Pancreas (tissue), 10 donors: ENCODE results near the gene ARHGAP22. TPM values are rescaled to one million over a fixed set of nuclear protein-coding genes. Genes with fewer than 3 reads are reported as not detected.

ENCODE experiments used
- ATAC-seq, 4 donors: fragments of 200-7000 bp; cut with Tn5 transposase; one replicate each; pipeline versions ENCODE4 v1.8.0 to v1.9.1; 2020; ENCODE audit warnings: mild to moderate bottlenecking in 4 of 4, moderate library complexity in 4 of 4
- DNase-seq, 6 donors: peaks; one replicate each; pipeline ENCODE4 v3.0.0-alpha.2; 2020
- FAIRE-seq: peaks from 2 replicates; lab custom pipeline; 2012; peaks lifted over from hg19 to GRCh38; lab: Jason Lieb, UNC
- H3K27ac ChIP-seq, 4 donors: fragments of 200-600 bp; sonication (generic); 1 replicate in 3 of 4; 2 replicates in 1 of 4; pipeline versions ENCODE4 v1.5.0 to v1.8.0; 2020
- H3K27me3 ChIP-seq, 4 donors: fragments of 200-600 bp; one replicate each; pipeline ENCODE4 v1.8.0; 2021
- H3K36me3 ChIP-seq, 3 donors: fragments of 200-600 bp; sonication (generic) in 1 of 3; one replicate each; pipeline versions ENCODE4 v1.5.0 to v1.8.0; 2020 to 2021
- H3K4me1 ChIP-seq, 3 donors: fragments of 200-600 bp; one replicate each; pipeline ENCODE4 v1.8.0; 2021
- H3K4me3 ChIP-seq, 4 donors: fragments of 200-600 bp; sonication (generic) in 2 of 4; one replicate each; pipeline versions ENCODE4 v1.5.0 to v1.8.0; 2020 to 2021
- H3K9me3 ChIP-seq, 4 donors: fragments of 200-600 bp; one replicate each; pipeline ENCODE4 v1.8.0; 2021
- CTCF ChIP-seq, 4 donors: fragments of 200-600 bp; sonication (generic) in 3 of 4; IDR thresholded peaks; one replicate each; pipeline versions ENCODE4 v1.5.0 to v1.8.0; 2021; ENCODE audit warnings: antibody characterized with exemption in 4 of 4
- WGBS, 2 donors: extraction: QIAGEN DNeasy Blood & Tissue Kit; methylation state at CpG; one replicate each; pipeline ENCODE4 v1.1.7; 2013; 5-methylcytosine and 5-hydroxymethylcytosine counted together
- intact Hi-C, 3 donors: fragments of 100-400 bp; cut with DNase I; formaldehyde crosslinking; loops; one replicate each; pipeline versions ENCODE4 v1.11.1 to v1.14.2; 2022
- polyA plus RNA-seq, 2 donors: library from polyadenylated mRNA; stranded (reverse); fragments of 200-250 nt; gene quantifications; one replicate each; pipeline ENCODE4 v1.2.3, GENCODE V29; 2013
- total RNA-seq, 6 donors: library from RNA; stranded (reverse); fragmentation: NEBNext Ultra II Directional in 4 of 6; extraction: Animal tissue kit (Norgen Biotek cat#: 25700) in 4 of 6; gene quantifications; one replicate each; pipeline versions ENCODE4 v1.2.1 to v1.2.4, GENCODE V29; 2021 to 2023
- donor health status: healthy with polysubstance abuse.
- donor health status: DM: no; HTN: no; CAD: no; lungs with moderate emphysema.
- donor health status: DM: no; HTN: no; CAD: no.
- donor health status: control.
- donor health status: control.
- donor health status: Bipolar disorder and iron deficiency.
- donor health status: DM: yes; HTN: yes; CAD: no.
- donor health status: DM: no; HTN: no; CAD: no.
- donor health status: DM: no; HTN: no; CAD: no.
- donor health status: DM: yes; HTN: yes; CAD: no.

Gene ARHGAP22
- total and polyA plus RNA-seq, 8 donors: 1.1 to 6.0 (median 1.9) TPM

DNA sequence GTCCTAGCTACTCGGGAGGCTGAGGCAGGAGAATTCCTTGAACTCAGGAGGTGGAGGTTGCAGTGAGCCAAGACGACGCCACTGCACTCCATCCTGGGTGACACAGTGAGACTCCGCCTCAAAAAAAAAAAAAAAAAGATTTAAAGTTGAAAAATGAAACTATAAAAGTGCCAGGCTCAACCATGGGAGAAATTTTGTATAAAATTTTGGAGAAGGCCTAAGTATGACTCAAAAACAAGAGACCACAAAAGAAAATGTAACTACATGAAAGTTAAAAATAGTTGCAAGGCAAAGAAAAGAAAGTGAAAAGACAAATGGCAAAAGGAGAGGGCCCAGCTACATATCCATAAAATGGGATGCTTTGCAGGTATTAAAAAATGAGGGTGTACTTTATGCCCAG, 104.1 kb downstream of the ARHGAP22 start:
- ATAC-seq (no peak), DNase-seq (no peak), FAIRE-seq (no peak)
- H3K4me1 ChIP-seq: no peaks in the 10 kb centered on the region
- H3K36me3 ChIP-seq: no peaks in the 10 kb centered on the region
- H3K9me3 ChIP-seq: no peaks in the 10 kb centered on the region
- H3K27ac ChIP-seq: no peak overlapping the region
- WGBS, 2 donors: 88 to 90% methylated on average over 4 of the region's 4 CpGs
- H3K4me3 ChIP-seq: no peak overlapping the region
- intact Hi-C loops: no loop called here
- H3K27me3 ChIP-seq: no peaks in the 10 kb centered on the region
- TF ChIP-seq CTCF (IDR thresholded peaks at IDR 0.05): no peak

DNA sequence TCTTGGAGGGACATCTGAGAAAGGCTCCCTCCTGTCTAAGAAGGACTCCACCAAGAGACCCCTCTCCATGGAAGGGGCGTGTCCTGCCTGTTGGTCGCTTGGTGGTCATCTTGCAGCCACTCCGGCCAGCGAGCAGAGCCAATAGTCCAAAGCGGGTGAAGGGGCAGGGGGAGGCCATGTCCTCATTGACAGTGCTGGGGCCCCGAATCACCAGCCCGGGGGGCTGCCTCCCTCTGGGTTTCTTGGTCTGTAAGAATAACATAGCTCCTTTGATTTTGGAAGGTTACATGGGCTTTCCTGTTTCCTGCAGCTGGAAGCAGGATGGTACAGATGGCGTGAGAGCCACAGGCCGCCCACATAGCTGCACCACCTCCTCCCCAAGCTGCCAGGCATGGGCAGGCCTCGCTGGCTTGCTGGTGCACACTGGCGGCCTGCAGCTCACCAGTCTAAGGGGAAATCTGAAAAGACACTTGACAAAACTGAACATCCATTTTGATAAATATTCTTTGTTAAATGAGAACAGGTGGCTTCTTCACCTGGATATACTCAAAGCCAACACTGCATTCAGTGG, 105.8 kb downstream of the ARHGAP22 start:
- no peaks in the 10 kb centered on the region for H3K9me3 ChIP-seq
- ATAC-seq: no peak
- H3K27me3 ChIP-seq: no peaks in the 10 kb centered on the region
- no peak for FAIRE-seq
- no peaks in the 10 kb centered on the region for H3K36me3 ChIP-seq
- intact Hi-C loops: no loop called here
- no peak for TF ChIP-seq CTCF (IDR thresholded peaks at IDR 0.05)
- H3K27ac ChIP-seq: no peak overlapping the region
- no peak for DNase-seq
- 89 to 91% methylated on average over 11 of the region's 11 CpGs for WGBS, 2 donors
- no peaks in the 10 kb centered on the region for H3K4me1 ChIP-seq
- H3K4me3 ChIP-seq: no peak overlapping the region

DNA sequence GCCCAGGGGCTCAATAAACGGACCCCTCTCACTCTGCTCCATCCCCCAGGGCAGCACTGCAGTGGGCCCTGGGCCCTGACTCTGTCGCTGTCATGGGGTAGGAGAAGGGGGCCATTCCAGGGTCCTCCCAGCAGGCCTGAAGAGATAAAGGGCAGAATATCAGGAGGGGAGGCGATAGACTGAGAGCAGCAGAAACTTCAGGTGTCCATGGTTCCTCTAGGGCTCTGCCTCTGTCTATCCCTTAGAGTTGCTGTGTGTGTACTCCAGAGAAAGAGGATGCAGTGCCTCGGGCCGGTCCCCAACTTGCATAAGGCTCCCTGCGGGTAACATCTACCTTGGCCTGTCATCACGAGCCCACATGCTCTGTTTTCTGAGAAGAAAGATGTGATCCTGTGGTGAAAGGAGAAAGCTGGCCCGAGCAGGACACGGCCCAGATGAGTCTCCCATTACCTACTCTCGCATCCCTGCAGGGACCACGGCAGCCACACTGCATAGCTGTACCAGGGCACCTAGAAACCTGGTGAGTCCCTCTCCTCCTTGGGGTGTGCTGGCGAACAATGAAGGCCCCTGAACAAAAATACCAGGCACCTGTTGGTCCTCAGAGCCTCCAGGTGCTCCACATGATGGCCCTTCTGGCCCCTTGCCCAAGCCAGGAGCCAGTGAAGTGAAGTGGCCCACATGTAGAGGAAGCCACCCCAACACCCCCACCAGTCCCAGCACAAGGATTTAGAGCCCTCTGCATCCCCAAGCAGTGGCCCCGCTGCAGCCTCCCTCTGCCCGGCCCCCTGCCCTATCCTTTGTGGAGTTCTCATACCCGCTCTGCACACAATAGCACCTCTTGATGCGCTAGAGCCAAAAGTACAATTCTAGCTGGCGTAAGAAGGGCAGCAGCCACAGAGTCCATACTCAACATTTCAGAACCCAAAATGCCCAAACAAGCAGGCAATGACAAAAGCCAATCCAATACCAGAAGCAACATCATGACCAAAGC, 106.8 kb downstream of the ARHGAP22 start:
- FAIRE-seq: no peak
- no peak for TF ChIP-seq CTCF (IDR thresholded peaks at IDR 0.05)
- no peak for ATAC-seq
- Histone ChIP-seq H3K27ac (no peak overlapping the region), H3K4me1 (no peaks in the 10 kb centered on the region), H3K27me3 (no peaks in the 10 kb centered on the region), H3K36me3 (no peaks in the 10 kb centered on the region), H3K9me3 (no peaks in the 10 kb centered on the region), H3K4me3 (no peak overlapping the region)
- DNase-seq: no peak
- 84 to 89% methylated on average over 17 of the region's 17 CpGs for WGBS, 2 donors
- intact Hi-C loops: no loop called here

GRCh38 chr10:48496831-48497779, 107.8 kb downstream of the ARHGAP22 start:
- Histone ChIP-seq H3K27me3 (no peaks in the 10 kb centered on the region), H3K4me1 (no peaks in the 10 kb centered on the region), H3K4me3 (no peak overlapping the region), H3K36me3 (no peaks in the 10 kb centered on the region), H3K27ac (no peak overlapping the region), H3K9me3 (no peaks in the 10 kb centered on the region)
- ATAC-seq (peak in 2 of 4 donors; percentile 56 to 57), FAIRE-seq (no peak), DNase-seq (no peak)
- 80 to 82% methylated on average over 12 of the region's 12 CpGs for WGBS, 2 donors
- no peak for TF ChIP-seq CTCF (IDR thresholded peaks at IDR 0.05)
- intact Hi-C loops: no loop called here
